ENCODE data around the gene C4orf36. TPM values are rescaled to one million over a fixed set of nuclear protein-coding genes. Genes with fewer than 3 reads are reported as not detected.

Gene C4orf36
- total RNA-seq, 6 experiments from 2014 or later, result 0.66 TPM; not detected in 5

GRCh38 chr4:86835677-86836076, 56.5 kb downstream of the C4orf36 start:
- intact Hi-C loops (cut with DNase I), result no loop called here
- Histone ChIP-seq H3K9me3 (no peaks in the 10 kb centered on the region), H3K36me3 (no peaks in the 10 kb centered on the region), H3K4me3 (no peak overlapping the region), H3K27ac (no peak overlapping the region), H3K27me3 (no peaks in the 10 kb centered on the region), H3K4me1 (no peaks in the 10 kb centered on the region)
- TF ChIP-seq POLR2A (IDR thresholded peaks at IDR 0.05), result no peak
- TF ChIP-seq CTCF (IDR thresholded peaks at IDR 0.05), result no peak
- 57% methylated on average over 3 of the region's 3 CpGs for WGBS (ENCODE audit: insufficient coverage, low coverage, low lambda C conversion rate, missing lambda C conversion rate)
- DNase-seq (no peak), ATAC-seq (no peak)

GRCh38 chr4:86834901-86835300, 57.3 kb downstream of the C4orf36 start:
- Histone ChIP-seq H3K4me1 (no peaks in the 10 kb centered on the region), H3K4me3 (no peak overlapping the region), H3K36me3 (no peaks in the 10 kb centered on the region), H3K27me3 (no peaks in the 10 kb centered on the region), H3K27ac (no peak overlapping the region), H3K9me3 (no peaks in the 10 kb centered on the region)
- TF ChIP-seq POLR2A (IDR thresholded peaks at IDR 0.05), result no peak
- no peak for TF ChIP-seq CTCF (IDR thresholded peaks at IDR 0.05)
- intact Hi-C loops (cut with DNase I), result no loop called here
- no peak for ATAC-seq
- DNase-seq, result no peak
- 94% methylated on average over 3 of the region's 3 CpGs for WGBS (ENCODE audit: insufficient coverage, low coverage, low lambda C conversion rate, missing lambda C conversion rate)

GRCh38 chr4:86833615-86834014, 58.6 kb downstream of the C4orf36 start:
- no peak for ATAC-seq
- Histone ChIP-seq H3K4me1 (no peaks in the 10 kb centered on the region), H3K4me3 (no peak overlapping the region), H3K9me3 (no peaks in the 10 kb centered on the region), H3K27ac (no peak overlapping the region), H3K27me3 (no peaks in the 10 kb centered on the region), H3K36me3 (no peaks in the 10 kb centered on the region)
- 100% methylated on average over 1 of the region's 1 CpG for WGBS (ENCODE audit: insufficient coverage, low coverage, low lambda C conversion rate, missing lambda C conversion rate)
- intact Hi-C loops (cut with DNase I), result no loop called here
- DNase-seq, result no peak
- TF ChIP-seq CTCF (IDR thresholded peaks at IDR 0.05) (no peak), POLR2A (IDR thresholded peaks at IDR 0.05) (no peak)

- no peaks in the 10 kb centered on the region for H3K36me3 ChIP-seq
- H3K9me3 ChIP-seq, result no peaks in the 10 kb centered on the region
- TF ChIP-seq POLR2A (IDR thresholded peaks at IDR 0.05) (no peak), CTCF (IDR thresholded peaks at IDR 0.05) (no peak)
- no peaks in the 10 kb centered on the region for H3K27me3 ChIP-seq
- ATAC-seq (no peak), DNase-seq (no peak)
- WGBS (ENCODE audit: insufficient coverage, low coverage, low lambda C conversion rate, missing lambda C conversion rate), result 72% methylated on average over 4 of the region's 5 CpGs
- no peak overlapping the region for H3K27ac ChIP-seq
- intact Hi-C loops (cut with DNase I), result no loop called here
- no peaks in the 10 kb centered on the region for H3K4me1 ChIP-seq
- no peak overlapping the region for H3K4me3 ChIP-seq
Observed at GRCh38 chr4:86831262-86832130, 60.7 kb downstream of the C4orf36 start.

Other genes with a start within 250 kb of the C4orf36 start
- gene SLC10A6, start 43.0 kb downstream of the C4orf36 start, total RNA-seq, result under 1 TPM in 3 of 6 experiments, not detected in 3; 0.17 to 0.26 (median 0.19) TPM
- 10 to 100 TPM; 23.8 to 39.6 (median 34.9) TPM for gene AFF1, start 42.6 kb upstream of the C4orf36 start, total RNA-seq

All from right lobe of liver (tissue), 6 donors.